Activated CD8-positive, alpha-beta T cell treated with anti-CD3 and anti-CD28 coated beads for 36 hours (primary cell): ENCODE data around the gene MRAP. TPM values are rescaled to one million over a fixed set of nuclear protein-coding genes. Genes with fewer than 3 reads are reported as not detected.

Experiments
- ATAC-seq: fragments of 200-7000 bp; cut with Tn5 transposase; one replicate; pipeline ENCODE4 v1.10.0; 2021; ENCODE audit warnings: mild to moderate bottlenecking, moderate library complexity
- CTCF ChIA-PET: fragments of 350-600 bp; sonication (Branson Sonifier 250); formaldehyde crosslinking; loops from one replicate; lab custom pipeline; 2021; ENCODE audit warnings: antibody characterized with exemption; lab: Charles Lee
- POLR2A ChIA-PET: fragments of 350-600 bp; sonication (Branson Sonifier 250); formaldehyde crosslinking; loops from one replicate; lab custom pipeline; 2021; ENCODE audit warnings: antibody characterized with exemption; lab: Charles Lee
- DNase-seq: peaks from one replicate; pipeline ENCODE4 v3.0.0-alpha.2; 2020
- H3K27ac Mint-ChIP-seq: one replicate; pipeline ENCODE4 v1.8.0; 2021; ENCODE audit warnings: mild to moderate bottlenecking, mixed read lengths
- H3K27me3 Mint-ChIP-seq: one replicate; pipeline ENCODE4 v1.8.0; 2021; ENCODE audit warnings: mixed read lengths
- H3K36me3 Mint-ChIP-seq: one replicate; pipeline ENCODE4 v1.8.0; 2021; ENCODE audit warnings: low read depth, mixed read lengths
- H3K4me1 Mint-ChIP-seq: one replicate; pipeline ENCODE4 v1.8.0; 2021; ENCODE audit warnings: low read depth, mixed read lengths
- H3K4me3 Mint-ChIP-seq: one replicate; pipeline ENCODE4 v1.8.0; 2021; ENCODE audit warnings: mild to moderate bottlenecking, moderate library complexity, mixed read lengths
- H3K9me3 Mint-ChIP-seq: one replicate; pipeline ENCODE4 v1.8.0; 2021; ENCODE audit warnings: mixed read lengths
- CTCF ChIP-seq: fragments of 200-600 bp; IDR thresholded peaks from one replicate; pipeline ENCODE4 v1.8.0; 2022; ENCODE audit warnings: antibody characterized with exemption, mild to moderate bottlenecking
- intact Hi-C: fragments of 100-400 bp; cut with micrococcal nuclease; formaldehyde crosslinking; loops from one replicate; pipeline ENCODE4 v1.10.0; 2022
- total RNA-seq, 2 experiments: library from RNA; stranded (reverse); gene quantifications; one replicate each; pipeline ENCODE4 v1.2.3, GENCODE V29; 2021

MRAP gene
- total RNA-seq, 2 experiments from 2014 or later = not detected

- no peaks in the 10 kb centered on the region for H3K9me3 Mint-ChIP-seq
- peaks cover 73% of the 10 kb centered on the region for H3K36me3 Mint-ChIP-seq
- DNase-seq = no peak
- no peaks in the 10 kb centered on the region for H3K27me3 Mint-ChIP-seq
- no peak for ATAC-seq
- ChIA-PET POLR2A (interaction anchor here (1.0 kb wide), 1 partner anchor 10 kb away, joined by 3 read pairs; no protein-coding TSS in a partner anchor), CTCF (interaction anchor here (1.3 kb wide), 1 partner anchor 265 kb away, joined by 3 read pairs; no protein-coding TSS in a partner anchor)
- H3K4me3 Mint-ChIP-seq = no peak overlapping the region
- TF ChIP-seq CTCF = no peak
- intact Hi-C loops = no loop called here
- H3K27ac Mint-ChIP-seq = no peak overlapping the region
- no peaks in the 10 kb centered on the region for H3K4me1 Mint-ChIP-seq
Observed at GRCh38 chr21:32335601-32336575, 37.2 kb downstream of the MRAP start.

- no peaks in the 10 kb centered on the region for H3K9me3 Mint-ChIP-seq
- no peak overlapping the region for H3K4me3 Mint-ChIP-seq
- H3K36me3 Mint-ChIP-seq = peaks cover 75% of the 10 kb centered on the region
- ATAC-seq = no peak
- ChIA-PET CTCF (interaction anchor here (1.3 kb wide), 1 partner anchor 264 kb away, joined by 3 read pairs; no protein-coding TSS in a partner anchor), POLR2A (no interaction called here)
- H3K4me1 Mint-ChIP-seq = no peaks in the 10 kb centered on the region
- no peak for DNase-seq
- TF ChIP-seq CTCF = no peak
- no peak overlapping the region for H3K27ac Mint-ChIP-seq
- H3K27me3 Mint-ChIP-seq = no peaks in the 10 kb centered on the region
- intact Hi-C loops = no loop called here
Observed at GRCh38 chr21:32336711-32337110, 38.1 kb downstream of the MRAP start.

- no peak for DNase-seq
- ChIA-PET POLR2A (no interaction called here), CTCF (interaction anchor here (1.3 kb wide), 1 partner anchor 264 kb away, joined by 3 read pairs; no protein-coding TSS in a partner anchor)
- H3K4me1 Mint-ChIP-seq = no peaks in the 10 kb centered on the region
- no peak overlapping the region for H3K4me3 Mint-ChIP-seq
- TF ChIP-seq CTCF = no peak
- no peaks in the 10 kb centered on the region for H3K27me3 Mint-ChIP-seq
- H3K36me3 Mint-ChIP-seq = peaks cover 75% of the 10 kb centered on the region
- no peaks in the 10 kb centered on the region for H3K9me3 Mint-ChIP-seq
- intact Hi-C loops = no loop called here
- no peak for ATAC-seq
- H3K27ac Mint-ChIP-seq = no peak overlapping the region
Observed at GRCh38 chr21:32337206-32337605, 38.6 kb downstream of the MRAP start.

- Mint-ChIP-seq H3K27ac (no peak overlapping the region), H3K36me3 (peaks cover 68% of the 10 kb centered on the region), H3K27me3 (no peaks in the 10 kb centered on the region), H3K9me3 (no peaks in the 10 kb centered on the region), H3K4me3 (no peak overlapping the region), H3K4me1 (no peaks in the 10 kb centered on the region)
- TF ChIP-seq CTCF = no peak
- ATAC-seq = no peak
- intact Hi-C loops = no loop called here
- no peak for DNase-seq
- ChIA-PET CTCF (interaction anchor here (1.3 kb wide), 1 partner anchor 263 kb away, joined by 4 read pairs; no protein-coding TSS in a partner anchor), POLR2A (no interaction called here)
Observed at GRCh38 chr21:32338209-32338921, 39.7 kb downstream of the MRAP start.
